K562 (cell line): ENCODE measurements around the gene RACK1. TPM values are rescaled to one million over a fixed set of nuclear protein-coding genes. Genes with fewer than 3 reads are reported as not detected.

Experiments used
- CREM ChIP-seq: IDR thresholded peaks from 2 replicates; pipeline ENCODE4 v1.6.1; 2014; ENCODE audit warnings: antibody characterized with exemption, low read depth
- RFX7 ChIP-seq: fragments of 250-450 bp; sonication (Bioruptor Pico); IDR thresholded peaks from 2 replicates; pipeline ENCODE4 v1.5.1; 2021; ENCODE audit warnings: mild to moderate bottlenecking
- U2AF2 ChIP-seq: fragments of 200-400 bp; formaldehyde crosslinking; optimal IDR thresholded peaks from 2 replicates; pipeline ENCODE3; 2017; ENCODE audit warnings: low read depth, mild to moderate bottlenecking, low read length
- ZBTB17 ChIP-seq: fragments of 450-650 bp; formaldehyde crosslinking; IDR thresholded peaks from 2 replicates; pipeline ENCODE4 v1.4.0; 2020; ENCODE audit warnings: mild to moderate bottlenecking
- ZNF133 ChIP-seq: fragments of 250-450 bp; sonication (Bioruptor Pico); IDR thresholded peaks from 2 replicates; pipeline ENCODE4 v1.4.0; 2020; ENCODE audit warnings: mild to moderate bottlenecking
- ZNF431 ChIP-seq: sonication (generic); formaldehyde crosslinking; IDR thresholded peaks from 2 replicates; pipeline ENCODE4 v1.8.0; 2022; ENCODE audit warnings: mild to moderate bottlenecking, missing genetic modification reagents
- ZNF444 ChIP-seq: fragments of 250-450 bp; sonication (Bioruptor Pico); IDR thresholded peaks from 2 replicates; pipeline ENCODE4 v1.4.0; 2020; ENCODE audit warnings: mild to moderate bottlenecking, moderate library complexity
- polyA plus RNA-seq, 8 experiments: library from polyadenylated mRNA; depleted of rRNA in 4 of 8; stranded (reverse) in 5 of 8; unstranded in 3 of 8; fragments of >200 nt; fragmentation: Nextera tagmentation in 2 of 8; fragmentation: Illumina TruSeq in 1 of 8; extraction: Ambion mirVana in 2 of 8; extraction: Trizol in 1 of 8; gene quantifications; 2 replicates each; pipeline versions ENCODE4 v1.2.1 to v1.2.3, GENCODE V29; 2011 to 2014; ENCODE audit warnings: inconsistent platforms in 1 of 8, missing spikeins in 1 of 8
- total RNA-seq, 7 experiments: library from RNA; depleted of rRNA in 6 of 7; stranded (reverse); fragments of >200 nt in 6 of 7; fragmentation: Illumina TruSeq in 2 of 7; extraction: Trizol in 2 of 7; gene quantifications; 2 replicates each; pipeline versions ENCODE4 v1.2.1 to v1.2.3, GENCODE V29; 2011 to 2021; ENCODE audit warnings: low replicate concordance in 1 of 7
- TF ChIP-seq, protein P1 (sequence below): IDR thresholded peaks from 3 replicates; pipeline ENCODE4 v1.6.1; 2011; ENCODE audit warnings: borderline replicate concordance, mild to moderate bottlenecking; ENCODE audit not compliant: insufficient read length, insufficient read depth
- TF ChIP-seq, protein P2 (sequence below): fragments of 200-800 bp; sonication (Bioruptor generic); IDR thresholded peaks from 2 replicates; pipeline ENCODE4 v1.6.1; 2016; ENCODE audit warnings: missing genetic modification characterization, missing compliant biosample characterization
- TF ChIP-seq, protein P3 (sequence below): fragments of 250-450 bp; sonication (Bioruptor Pico); IDR thresholded peaks from 2 replicates; pipeline ENCODE4 v1.4.0; 2020; ENCODE audit warnings: mild to moderate bottlenecking
- TF ChIP-seq, protein P4 (sequence below), 2 experiments: fragments of 450-650 bp; IDR thresholded peaks; 2 replicates each; pipeline ENCODE4 v1.6.1; 2018; ENCODE audit warnings: mild to moderate bottlenecking in 2 of 2, low read depth in 1 of 2; ENCODE audit not compliant: partially characterized antibody in 2 of 2
- TF ChIP-seq, protein P5 (sequence below): fragments of 250-450 bp; sonication (Bioruptor Pico); IDR thresholded peaks from 2 replicates; pipeline ENCODE4 v1.5.0; 2021; ENCODE audit warnings: mild to moderate bottlenecking, moderate library complexity

Gene RACK1
- total and polyA plus RNA-seq, 9 of the 15 experiments (the other 6 are each of a cell fraction or from before 2014, with no cell fraction given): 2,303 to 5,311 (median 3,833) TPM

DNA sequence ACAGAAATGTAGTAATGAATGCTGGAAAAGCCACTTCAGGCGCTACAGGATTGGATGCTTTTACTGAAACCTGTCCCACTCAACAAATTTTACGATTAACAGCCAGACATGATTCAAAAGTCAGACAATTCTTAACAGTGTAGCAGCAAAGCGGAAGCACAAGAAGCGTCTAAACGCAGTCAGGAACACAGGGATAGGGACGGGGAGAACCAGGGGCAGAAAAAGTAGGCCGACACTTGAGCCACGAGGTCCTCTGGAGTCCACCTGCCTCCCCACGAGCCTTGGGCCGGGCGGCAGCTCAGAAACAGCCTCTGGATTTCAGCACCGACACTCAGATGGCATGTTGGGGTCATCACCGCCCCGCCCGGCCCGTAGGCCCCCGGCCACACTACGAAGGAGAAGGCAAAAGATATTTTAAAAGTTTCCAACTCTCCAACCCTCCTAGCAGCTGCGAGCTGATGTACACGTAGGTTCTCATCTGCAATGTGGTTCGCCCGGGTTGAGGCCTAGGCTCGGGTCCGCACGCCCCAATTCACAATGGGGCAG is 615 bp downstream of the RACK1 start (continued):
- TF ChIP-seq U2AF2: no peak
- TF ChIP-seq, protein P1, sequence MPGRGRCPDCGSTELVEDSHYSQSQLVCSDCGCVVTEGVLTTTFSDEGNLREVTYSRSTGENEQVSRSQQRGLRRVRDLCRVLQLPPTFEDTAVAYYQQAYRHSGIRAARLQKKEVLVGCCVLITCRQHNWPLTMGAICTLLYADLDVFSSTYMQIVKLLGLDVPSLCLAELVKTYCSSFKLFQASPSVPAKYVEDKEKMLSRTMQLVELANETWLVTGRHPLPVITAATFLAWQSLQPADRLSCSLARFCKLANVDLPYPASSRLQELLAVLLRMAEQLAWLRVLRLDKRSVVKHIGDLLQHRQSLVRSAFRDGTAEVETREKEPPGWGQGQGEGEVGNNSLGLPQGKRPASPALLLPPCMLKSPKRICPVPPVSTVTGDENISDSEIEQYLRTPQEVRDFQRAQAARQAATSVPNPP: no peak
- TF ChIP-seq, protein P2, sequence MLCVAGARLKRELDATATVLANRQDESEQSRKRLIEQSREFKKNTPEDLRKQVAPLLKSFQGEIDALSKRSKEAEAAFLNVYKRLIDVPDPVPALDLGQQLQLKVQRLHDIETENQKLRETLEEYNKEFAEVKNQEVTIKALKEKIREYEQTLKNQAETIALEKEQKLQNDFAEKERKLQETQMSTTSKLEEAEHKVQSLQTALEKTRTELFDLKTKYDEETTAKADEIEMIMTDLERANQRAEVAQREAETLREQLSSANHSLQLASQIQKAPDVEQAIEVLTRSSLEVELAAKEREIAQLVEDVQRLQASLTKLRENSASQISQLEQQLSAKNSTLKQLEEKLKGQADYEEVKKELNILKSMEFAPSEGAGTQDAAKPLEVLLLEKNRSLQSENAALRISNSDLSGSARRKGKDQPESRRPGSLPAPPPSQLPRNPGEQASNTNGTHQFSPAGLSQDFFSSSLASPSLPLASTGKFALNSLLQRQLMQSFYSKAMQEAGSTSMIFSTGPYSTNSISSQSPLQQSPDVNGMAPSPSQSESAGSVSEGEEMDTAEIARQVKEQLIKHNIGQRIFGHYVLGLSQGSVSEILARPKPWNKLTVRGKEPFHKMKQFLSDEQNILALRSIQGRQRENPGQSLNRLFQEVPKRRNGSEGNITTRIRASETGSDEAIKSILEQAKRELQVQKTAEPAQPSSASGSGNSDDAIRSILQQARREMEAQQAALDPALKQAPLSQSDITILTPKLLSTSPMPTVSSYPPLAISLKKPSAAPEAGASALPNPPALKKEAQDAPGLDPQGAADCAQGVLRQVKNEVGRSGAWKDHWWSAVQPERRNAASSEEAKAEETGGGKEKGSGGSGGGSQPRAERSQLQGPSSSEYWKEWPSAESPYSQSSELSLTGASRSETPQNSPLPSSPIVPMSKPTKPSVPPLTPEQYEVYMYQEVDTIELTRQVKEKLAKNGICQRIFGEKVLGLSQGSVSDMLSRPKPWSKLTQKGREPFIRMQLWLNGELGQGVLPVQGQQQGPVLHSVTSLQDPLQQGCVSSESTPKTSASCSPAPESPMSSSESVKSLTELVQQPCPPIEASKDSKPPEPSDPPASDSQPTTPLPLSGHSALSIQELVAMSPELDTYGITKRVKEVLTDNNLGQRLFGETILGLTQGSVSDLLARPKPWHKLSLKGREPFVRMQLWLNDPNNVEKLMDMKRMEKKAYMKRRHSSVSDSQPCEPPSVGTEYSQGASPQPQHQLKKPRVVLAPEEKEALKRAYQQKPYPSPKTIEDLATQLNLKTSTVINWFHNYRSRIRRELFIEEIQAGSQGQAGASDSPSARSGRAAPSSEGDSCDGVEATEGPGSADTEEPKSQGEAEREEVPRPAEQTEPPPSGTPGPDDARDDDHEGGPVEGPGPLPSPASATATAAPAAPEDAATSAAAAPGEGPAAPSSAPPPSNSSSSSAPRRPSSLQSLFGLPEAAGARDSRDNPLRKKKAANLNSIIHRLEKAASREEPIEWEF (CRISPR knock-in tag): no peak
- no peak for TF ChIP-seq RFX7 (CRISPR knock-in tag)
- no peak for TF ChIP-seq ZNF431 (CRISPR knock-in tag)
- TF ChIP-seq CREM: no peak
- TF ChIP-seq, protein P3, sequence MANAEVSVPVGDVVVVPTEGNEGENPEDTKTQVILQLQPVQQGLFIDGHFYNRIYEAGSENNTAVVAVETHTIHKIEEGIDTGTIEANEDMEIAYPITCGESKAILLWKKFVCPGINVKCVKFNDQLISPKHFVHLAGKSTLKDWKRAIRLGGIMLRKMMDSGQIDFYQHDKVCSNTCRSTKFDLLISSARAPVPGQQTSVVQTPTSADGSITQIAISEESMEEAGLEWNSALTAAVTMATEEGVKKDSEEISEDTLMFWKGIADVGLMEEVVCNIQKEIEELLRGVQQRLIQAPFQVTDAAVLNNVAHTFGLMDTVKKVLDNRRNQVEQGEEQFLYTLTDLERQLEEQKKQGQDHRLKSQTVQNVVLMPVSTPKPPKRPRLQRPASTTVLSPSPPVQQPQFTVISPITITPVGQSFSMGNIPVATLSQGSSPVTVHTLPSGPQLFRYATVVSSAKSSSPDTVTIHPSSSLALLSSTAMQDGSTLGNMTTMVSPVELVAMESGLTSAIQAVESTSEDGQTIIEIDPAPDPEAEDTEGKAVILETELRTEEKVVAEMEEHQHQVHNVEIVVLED (CRISPR knock-in tag): no peak
- TF ChIP-seq, protein P4, sequence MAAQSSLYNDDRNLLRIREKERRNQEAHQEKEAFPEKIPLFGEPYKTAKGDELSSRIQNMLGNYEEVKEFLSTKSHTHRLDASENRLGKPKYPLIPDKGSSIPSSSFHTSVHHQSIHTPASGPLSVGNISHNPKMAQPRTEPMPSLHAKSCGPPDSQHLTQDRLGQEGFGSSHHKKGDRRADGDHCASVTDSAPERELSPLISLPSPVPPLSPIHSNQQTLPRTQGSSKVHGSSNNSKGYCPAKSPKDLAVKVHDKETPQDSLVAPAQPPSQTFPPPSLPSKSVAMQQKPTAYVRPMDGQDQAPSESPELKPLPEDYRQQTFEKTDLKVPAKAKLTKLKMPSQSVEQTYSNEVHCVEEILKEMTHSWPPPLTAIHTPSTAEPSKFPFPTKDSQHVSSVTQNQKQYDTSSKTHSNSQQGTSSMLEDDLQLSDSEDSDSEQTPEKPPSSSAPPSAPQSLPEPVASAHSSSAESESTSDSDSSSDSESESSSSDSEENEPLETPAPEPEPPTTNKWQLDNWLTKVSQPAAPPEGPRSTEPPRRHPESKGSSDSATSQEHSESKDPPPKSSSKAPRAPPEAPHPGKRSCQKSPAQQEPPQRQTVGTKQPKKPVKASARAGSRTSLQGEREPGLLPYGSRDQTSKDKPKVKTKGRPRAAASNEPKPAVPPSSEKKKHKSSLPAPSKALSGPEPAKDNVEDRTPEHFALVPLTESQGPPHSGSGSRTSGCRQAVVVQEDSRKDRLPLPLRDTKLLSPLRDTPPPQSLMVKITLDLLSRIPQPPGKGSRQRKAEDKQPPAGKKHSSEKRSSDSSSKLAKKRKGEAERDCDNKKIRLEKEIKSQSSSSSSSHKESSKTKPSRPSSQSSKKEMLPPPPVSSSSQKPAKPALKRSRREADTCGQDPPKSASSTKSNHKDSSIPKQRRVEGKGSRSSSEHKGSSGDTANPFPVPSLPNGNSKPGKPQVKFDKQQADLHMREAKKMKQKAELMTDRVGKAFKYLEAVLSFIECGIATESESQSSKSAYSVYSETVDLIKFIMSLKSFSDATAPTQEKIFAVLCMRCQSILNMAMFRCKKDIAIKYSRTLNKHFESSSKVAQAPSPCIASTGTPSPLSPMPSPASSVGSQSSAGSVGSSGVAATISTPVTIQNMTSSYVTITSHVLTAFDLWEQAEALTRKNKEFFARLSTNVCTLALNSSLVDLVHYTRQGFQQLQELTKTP (IDR thresholded peaks at IDR 0.05; ENCODE audit: low read depth in 1 of 2, partially characterized antibody in 2 of 2): no peak
- TF ChIP-seq ZNF444 (CRISPR knock-in tag): no peak
- TF ChIP-seq ZBTB17 (CRISPR knock-in tag): no peak; the same call in 1 of the 2 replicates
- TF ChIP-seq, protein P5, sequence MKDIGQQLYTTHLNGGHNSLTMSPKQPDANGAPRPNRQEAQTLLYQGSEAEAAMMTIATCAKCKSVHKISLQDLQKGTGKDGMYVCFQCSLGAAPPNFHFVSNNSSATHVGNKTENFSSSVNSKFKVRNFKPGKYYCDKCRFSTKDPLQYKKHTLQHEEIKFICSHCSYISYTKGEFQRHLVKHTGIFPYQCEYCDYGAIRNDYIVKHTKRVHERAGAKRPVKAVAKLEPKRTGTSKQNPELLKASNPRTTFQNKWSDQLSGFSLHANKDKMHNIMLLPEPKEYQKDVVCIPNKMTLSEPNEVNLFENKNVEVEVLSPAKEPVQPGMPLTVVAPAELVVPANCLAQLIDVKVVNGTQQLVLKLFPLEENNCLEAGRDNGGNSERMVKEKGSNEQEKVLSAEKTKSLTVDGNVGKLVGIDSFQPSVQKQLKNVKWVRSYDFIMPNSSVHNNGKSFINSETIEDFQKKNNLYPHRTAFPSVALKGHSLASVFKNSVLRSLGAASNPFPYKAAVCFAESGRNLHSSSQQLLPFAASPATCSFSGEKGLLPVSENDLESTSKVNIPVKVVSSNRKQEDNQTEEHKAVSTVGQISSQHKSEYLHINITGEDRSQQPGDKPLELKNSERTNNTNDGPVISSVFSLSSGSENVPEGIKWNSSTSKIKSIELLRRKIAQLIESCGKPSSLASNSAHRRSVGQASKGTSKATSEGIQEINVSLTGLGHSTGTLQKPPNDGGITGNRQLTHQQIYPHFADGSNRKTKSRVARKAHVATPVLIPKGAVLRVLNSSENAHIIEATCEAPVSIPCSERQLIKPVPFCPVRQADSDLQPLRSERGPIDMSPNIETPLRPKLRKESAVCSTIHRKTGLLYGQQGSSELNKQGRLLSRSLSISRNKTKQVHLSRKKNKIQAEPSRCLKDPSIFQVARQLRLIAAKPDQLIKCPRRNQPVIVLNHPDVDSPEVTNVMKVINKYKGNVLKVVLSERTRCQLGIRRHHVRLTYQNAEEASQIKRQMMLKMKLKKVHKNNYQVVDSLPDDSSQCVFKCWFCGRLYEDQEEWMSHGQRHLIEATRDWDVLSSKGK: no peak
- no peak for TF ChIP-seq ZNF133 (CRISPR knock-in tag)
